ENCODE results near the gene FBXL15. TPM values are rescaled to one million over a fixed set of nuclear protein-coding genes. Genes with fewer than 3 reads are reported as not detected.

The FBXL15 gene
- total RNA-seq, 4 donors from 2014 or later = 19.5 to 45.9 (median 29.0) TPM

DNA sequence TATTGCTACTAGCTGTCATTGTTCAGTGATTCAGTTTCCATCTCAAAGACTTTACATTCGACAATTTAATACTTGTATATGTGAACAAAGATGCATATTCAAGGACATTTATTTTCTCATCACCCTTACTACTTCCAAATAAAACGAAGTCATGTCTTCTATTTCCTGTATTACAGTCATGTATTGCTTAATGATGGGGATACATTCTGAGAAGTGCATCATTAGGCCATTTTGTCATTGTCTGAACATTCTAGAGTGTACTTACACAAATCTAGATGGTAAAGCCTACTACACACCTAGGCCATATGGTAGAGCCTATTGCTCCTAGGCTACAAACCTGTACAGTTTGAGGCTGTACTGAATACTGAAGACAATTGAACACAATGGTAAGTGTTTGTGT lies 24.2 kb downstream of the FBXL15 start:
- H3K36me3 ChIP-seq = no peaks in the 10 kb centered on the region
- no peak for DNase-seq (ENCODE audit: extremely low spot score)
- WGBS = 71% methylated on average over 2 of the region's 2 CpGs
- no peak overlapping the region for H3K4me3 ChIP-seq
- intact Hi-C loops (cut with DNase I) = no loop called here
- no peaks in the 10 kb centered on the region for H3K9me3 ChIP-seq
- H3K4me1 ChIP-seq = peaks cover 0 to 8% (median 7%) of the 10 kb centered on the region in 4 donors
- no peaks in the 10 kb centered on the region for H3K27me3 ChIP-seq
- no peak overlapping the region for H3K27ac ChIP-seq (replicated peaks in 1 of 4)
- TF ChIP-seq, protein P1, sequence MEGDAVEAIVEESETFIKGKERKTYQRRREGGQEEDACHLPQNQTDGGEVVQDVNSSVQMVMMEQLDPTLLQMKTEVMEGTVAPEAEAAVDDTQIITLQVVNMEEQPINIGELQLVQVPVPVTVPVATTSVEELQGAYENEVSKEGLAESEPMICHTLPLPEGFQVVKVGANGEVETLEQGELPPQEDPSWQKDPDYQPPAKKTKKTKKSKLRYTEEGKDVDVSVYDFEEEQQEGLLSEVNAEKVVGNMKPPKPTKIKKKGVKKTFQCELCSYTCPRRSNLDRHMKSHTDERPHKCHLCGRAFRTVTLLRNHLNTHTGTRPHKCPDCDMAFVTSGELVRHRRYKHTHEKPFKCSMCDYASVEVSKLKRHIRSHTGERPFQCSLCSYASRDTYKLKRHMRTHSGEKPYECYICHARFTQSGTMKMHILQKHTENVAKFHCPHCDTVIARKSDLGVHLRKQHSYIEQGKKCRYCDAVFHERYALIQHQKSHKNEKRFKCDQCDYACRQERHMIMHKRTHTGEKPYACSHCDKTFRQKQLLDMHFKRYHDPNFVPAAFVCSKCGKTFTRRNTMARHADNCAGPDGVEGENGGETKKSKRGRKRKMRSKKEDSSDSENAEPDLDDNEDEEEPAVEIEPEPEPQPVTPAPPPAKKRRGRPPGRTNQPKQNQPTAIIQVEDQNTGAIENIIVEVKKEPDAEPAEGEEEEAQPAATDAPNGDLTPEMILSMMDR (IDR thresholded peaks at IDR 0.05) = no peak
- no peak for TF ChIP-seq POLR2A (IDR thresholded peaks at IDR 0.05; ENCODE audit: low read depth)
- TF ChIP-seq EP300 (IDR thresholded peaks at IDR 0.05) = no peak
- no peak for TF ChIP-seq POLR2AphosphoS5 (IDR thresholded peaks at IDR 0.05)

DNA sequence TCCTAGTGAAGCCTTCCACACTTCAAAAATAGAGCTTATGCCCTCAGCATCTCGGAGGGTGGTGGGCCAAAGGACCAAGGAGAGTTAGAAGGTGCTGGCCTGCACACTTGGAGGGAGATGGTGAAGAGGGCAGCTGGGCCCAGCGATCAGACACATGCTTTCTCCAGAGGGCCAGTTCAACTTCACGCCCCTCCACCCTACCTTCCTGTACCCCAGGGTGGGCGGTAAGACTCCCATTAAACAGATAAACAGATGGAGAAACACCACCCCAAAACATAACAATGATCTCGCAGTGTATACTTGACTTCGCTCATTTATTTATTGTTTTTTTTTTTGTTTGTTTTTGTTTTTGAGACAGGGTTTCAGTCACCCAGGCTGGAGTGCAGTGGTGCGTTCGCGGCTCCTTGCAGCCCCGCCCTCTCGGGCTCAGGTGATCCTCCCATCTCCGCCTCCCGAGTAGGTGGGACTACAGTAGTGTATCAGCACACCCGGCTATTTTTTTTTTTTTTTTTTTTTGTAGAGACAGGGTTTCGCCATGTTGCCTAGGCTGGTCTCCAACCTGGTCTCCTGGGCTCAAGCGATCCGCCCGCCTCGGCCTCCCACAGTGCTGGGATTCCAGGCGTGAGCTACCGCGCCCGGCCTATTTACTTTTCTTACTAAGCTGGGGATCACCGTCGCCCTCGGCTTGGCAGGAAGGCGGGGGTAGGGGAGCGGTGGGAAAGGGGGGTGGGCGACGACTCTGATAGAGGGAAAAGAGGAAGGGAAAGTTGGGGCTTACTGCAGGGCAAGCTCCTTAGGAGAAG lies 28.9 kb downstream of the FBXL15 start:
- peaks cover 5 to 32% (median 21%) of the 10 kb centered on the region in 4 donors for H3K4me1 ChIP-seq
- H3K4me3 ChIP-seq = peak overlapping the region; percentile 73 to 88 (median 80)
- H3K27me3 ChIP-seq = no peaks in the 10 kb centered on the region
- TF ChIP-seq POLR2A (IDR thresholded peaks at IDR 0.05; ENCODE audit: low read depth) (no peak), EP300 (IDR thresholded peaks at IDR 0.05) (no peak), POLR2AphosphoS5 (IDR thresholded peaks at IDR 0.05) (no peak)
- TF ChIP-seq, protein P1 (IDR thresholded peaks at IDR 0.05) = no peak
- no peaks in the 10 kb centered on the region for H3K9me3 ChIP-seq
- no peak for DNase-seq (ENCODE audit: extremely low spot score)
- peaks cover 0 to 5% (median 0%) of the 10 kb centered on the region in 4 donors for H3K36me3 ChIP-seq
- WGBS = 10% methylated on average over 30 of the region's 30 CpGs
- intact Hi-C loops (cut with DNase I) = no loop called here
- peak overlapping the region; percentile 80 to 90 (median 86) for H3K27ac ChIP-seq (replicated peaks in 1 of 4)

DNA sequence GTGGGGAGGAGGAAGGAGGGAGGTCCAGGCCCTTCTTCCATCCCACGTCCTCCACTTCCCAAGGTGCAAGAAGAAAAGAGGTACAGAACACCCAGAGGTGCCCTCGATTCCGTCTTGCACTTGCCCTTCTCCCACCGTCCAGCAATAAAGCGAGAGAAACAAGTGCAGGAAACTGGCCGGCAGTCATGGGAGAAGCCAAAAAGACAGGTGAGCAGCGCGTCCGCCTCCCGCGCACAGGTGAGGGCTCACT lies 29.4 kb downstream of the FBXL15 start:
- TF ChIP-seq EP300 (IDR thresholded peaks at IDR 0.05) (no peak), POLR2AphosphoS5 (IDR thresholded peaks at IDR 0.05) (no peak), POLR2A (IDR thresholded peaks at IDR 0.05; ENCODE audit: low read depth) (no peak)
- TF ChIP-seq, protein P1 (IDR thresholded peaks at IDR 0.05) = no peak
- intact Hi-C loops (cut with DNase I) = no loop called here
- Histone ChIP-seq H3K36me3 (peaks cover 0 to 5% (median 0%) of the 10 kb centered on the region in 4 donors), H3K4me1 (peaks cover 5 to 32% (median 21%) of the 10 kb centered on the region in 4 donors), H3K27me3 (no peaks in the 10 kb centered on the region), H3K4me3 (peak overlapping the region; percentile 73 to 88 (median 80)), H3K9me3 (no peaks in the 10 kb centered on the region), H3K27ac (replicated peaks in 1 of 4) (peak overlapping the region; percentile 80 to 90 (median 86))
- DNase-seq (ENCODE audit: extremely low spot score) = no peak
- 0% methylated on average over 11 of the region's 11 CpGs for WGBS

DNA sequence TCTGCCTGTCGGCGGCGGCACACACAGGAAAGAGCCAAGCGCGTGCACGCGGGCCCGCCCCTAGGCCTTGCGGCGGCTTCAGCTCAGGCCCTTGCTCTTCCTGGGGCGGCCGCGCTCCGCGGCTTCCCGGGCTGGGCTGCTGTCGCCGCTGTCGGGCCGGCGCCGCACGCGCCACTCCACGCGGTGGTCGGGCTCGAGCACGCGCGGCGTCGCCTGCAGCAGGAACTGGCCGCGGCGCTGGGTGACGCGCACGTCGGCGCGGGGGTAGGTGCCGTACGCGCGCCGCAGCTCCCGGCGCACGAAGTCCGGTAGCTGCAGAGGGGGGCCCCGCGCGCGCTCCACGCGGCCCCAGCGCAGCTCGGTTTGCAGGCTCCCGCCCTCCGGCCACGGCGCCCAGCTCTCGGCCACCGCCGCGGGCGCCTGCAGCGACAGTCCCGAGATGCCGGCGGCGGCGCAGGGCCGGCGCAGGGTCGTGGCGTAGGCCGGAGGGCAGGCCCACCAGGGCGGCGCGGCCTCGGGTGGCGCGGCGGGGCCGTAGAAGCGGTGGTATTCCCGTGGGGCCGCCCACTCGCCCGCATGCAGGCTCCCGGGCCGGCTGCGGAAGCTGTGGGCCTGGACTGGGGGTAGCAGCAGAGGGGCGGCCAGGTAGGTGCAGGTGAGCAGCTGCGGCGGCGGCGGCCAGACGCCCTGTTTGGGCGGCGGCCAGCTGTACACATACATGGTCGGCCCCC lies 29.9 kb downstream of the FBXL15 start:
- Histone ChIP-seq H3K9me3 (no peaks in the 10 kb centered on the region), H3K27ac (replicated peaks in 1 of 4) (peak overlapping the region; percentile 80 to 90 (median 86)), H3K4me1 (peaks cover 5 to 32% (median 21%) of the 10 kb centered on the region in 4 donors), H3K4me3 (peak overlapping the region; percentile 73 to 88 (median 80)), H3K36me3 (peaks cover 0 to 10% (median 0%) of the 10 kb centered on the region in 4 donors), H3K27me3 (no peaks in the 10 kb centered on the region)
- WGBS = under 1% methylated on average over 22 of the region's 104 CpGs
- intact Hi-C loops (cut with DNase I) = no loop called here
- no peak for DNase-seq (ENCODE audit: extremely low spot score)
- TF ChIP-seq, protein P1 (IDR thresholded peaks at IDR 0.05) = no peak
- peak in 1 of 2 donors; percentile 54 for TF ChIP-seq POLR2AphosphoS5 (IDR thresholded peaks at IDR 0.05)
- no peak for TF ChIP-seq EP300 (IDR thresholded peaks at IDR 0.05)

All from esophagus muscularis mucosa (tissue), 4 donors.